CD14-positive monocyte (primary cell): Measurements from ENCODE around the gene TRAPPC10. TPM values are rescaled to one million over a fixed set of nuclear protein-coding genes. Genes with fewer than 3 reads are reported as not detected.

Source experiments
- DNase-seq, 3 donors: peaks; one replicate each; pipeline ENCODE4 v3.0.0-alpha.2; 2011 to 2022
- H2AFZ ChIP-seq: 2 replicates; pipeline ENCODE4 v1.6.0; 2012; ENCODE audit warnings: mild to moderate bottlenecking, low read depth, low read length, inconsistent platforms; ENCODE audit not compliant: insufficient read depth, poor library complexity, severe bottlenecking
- H3K27ac ChIP-seq, 2 donors: 1 replicate in 1 of 2; 2 replicates in 1 of 2; pipeline ENCODE4 v1.5.1; 2012 to 2013; ENCODE audit warnings: low read length in 2 of 2, control low read depth in 1 of 2, inconsistent platforms in 1 of 2, low read depth in 1 of 2, mild to moderate bottlenecking in 1 of 2
- H3K27me3 ChIP-seq, 2 donors: one replicate each; pipeline versions ENCODE4 v1.6.0 to v1.6.1; 2011 to 2013; ENCODE audit warnings: low read length in 2 of 2; ENCODE audit not compliant: control insufficient read depth in 2 of 2, insufficient read depth in 2 of 2
- H3K36me3 ChIP-seq, 2 donors: replicated peaks in 1 of 2; 1 replicate in 1 of 2; 2 replicates in 1 of 2; pipeline versions ENCODE4 v1.5.1 to v1.6.1; 2012 to 2013; ENCODE audit warnings: low read length in 2 of 2, control low read depth in 1 of 2, inconsistent platforms in 1 of 2, mild to moderate bottlenecking in 1 of 2; ENCODE audit not compliant: insufficient read depth in 2 of 2, control insufficient read depth in 1 of 2
- H3K4me1 ChIP-seq, 2 donors: 1 replicate in 1 of 2; 2 replicates in 1 of 2; pipeline versions ENCODE4 v1.5.1 to v1.6.1; 2012 to 2013; ENCODE audit warnings: low read length in 2 of 2, control low read depth in 1 of 2, inconsistent platforms in 1 of 2, mild to moderate bottlenecking in 1 of 2, moderate library complexity in 1 of 2; ENCODE audit not compliant: insufficient read depth in 2 of 2, control insufficient read depth in 1 of 2
- H3K4me2 ChIP-seq: replicated peaks from 2 replicates; pipeline ENCODE3; 2012; ENCODE audit warnings: low read length, moderate library complexity, mild to moderate bottlenecking; ENCODE audit not compliant: poor library complexity, severe bottlenecking; ENCODE audit errors: extremely low read depth
- H3K4me3 ChIP-seq, 3 experiments: fragments of 200-600 bp in 1 of 3; sonication (generic) in 1 of 3; replicated peaks in 1 of 3; 1 replicate in 2 of 3; 2 replicates in 1 of 3; pipeline ENCODE4 v1.5.1; 2011 to 2013; ENCODE audit warnings: low read length in 3 of 3, mild to moderate bottlenecking in 3 of 3, control low read depth in 2 of 3, low read depth in 2 of 3, inconsistent platforms in 1 of 3, moderate library complexity in 1 of 3
- H3K79me2 ChIP-seq: 2 replicates; pipeline ENCODE4 v1.6.0; 2012; ENCODE audit warnings: mild to moderate bottlenecking, control low read depth, inconsistent platforms, low read length, moderate library complexity; ENCODE audit not compliant: insufficient read depth
- H3K9ac ChIP-seq: 2 replicates; pipeline ENCODE4 v1.6.0; 2017; ENCODE audit warnings: low read length, mild to moderate bottlenecking; ENCODE audit not compliant: insufficient read depth, poor library complexity, severe bottlenecking
- H3K9me3 ChIP-seq, 2 donors: replicated peaks in 1 of 2; 1 replicate in 1 of 2; 2 replicates in 1 of 2; pipeline versions ENCODE4 v1.5.1 to v1.6.1; 2012 to 2013; ENCODE audit warnings: low read length in 2 of 2, control low read depth in 1 of 2; ENCODE audit not compliant: control insufficient read depth in 1 of 2, insufficient read depth in 1 of 2
- H4K20me1 ChIP-seq: 2 replicates; pipeline ENCODE4 v1.6.0; 2012; ENCODE audit warnings: mild to moderate bottlenecking, low read length, control low read depth, moderate library complexity; ENCODE audit not compliant: insufficient read depth
- H3K27ac Mint-ChIP-seq, 7 donors: one replicate each; pipeline ENCODE4 v1.8.0; 2020; ENCODE audit warnings: mild to moderate bottlenecking in 7 of 7, mixed read lengths in 7 of 7, moderate library complexity in 6 of 7, inconsistent platforms in 2 of 7
- H3K27me3 Mint-ChIP-seq, 3 donors: one replicate each; pipeline ENCODE4 v1.8.0; 2021 to 2022; ENCODE audit warnings: low read depth in 3 of 3, mild to moderate bottlenecking in 3 of 3, mixed read lengths in 3 of 3, moderate library complexity in 3 of 3, inconsistent platforms in 1 of 3
- H3K36me3 Mint-ChIP-seq, 2 donors: one replicate each; pipeline ENCODE4 v1.8.0; 2020; ENCODE audit warnings: mixed read lengths in 2 of 2, inconsistent platforms in 1 of 2, mild to moderate bottlenecking in 1 of 2
- H3K4me1 Mint-ChIP-seq: one replicate; pipeline ENCODE4 v1.8.0; 2020; ENCODE audit warnings: mild to moderate bottlenecking, mixed read lengths
- H3K4me3 Mint-ChIP-seq, 2 donors: one replicate each; pipeline ENCODE4 v1.8.0; 2020; ENCODE audit warnings: mild to moderate bottlenecking in 2 of 2, mixed read lengths in 2 of 2, moderate library complexity in 1 of 2
- H3K9me3 Mint-ChIP-seq, 7 donors: one replicate each; pipeline ENCODE4 v1.8.0; 2020 to 2022; ENCODE audit warnings: mixed read lengths in 7 of 7, mild to moderate bottlenecking in 6 of 7, moderate library complexity in 6 of 7, inconsistent platforms in 2 of 7
- WGBS: methylation state at CpG from one replicate; pipeline ENCODE4 v1.1.5; 2013; ENCODE audit warnings: missing lambda C conversion rate; ENCODE audit not compliant: insufficient coverage; 5-methylcytosine and 5-hydroxymethylcytosine counted together
- intact Hi-C, 2 donors: fragments of 100-400 bp; cut with micrococcal nuclease; formaldehyde crosslinking; loops; one replicate each; pipeline versions ENCODE4 v1.15.0 to v1.15.1; 2023
- polyA plus RNA-seq, 3 donors: library from polyadenylated mRNA; depleted of rRNA in 1 of 3; unstranded in 2 of 3; stranded (reverse) in 1 of 3; fragments of 300-500 nt in 2 of 3; fragments of >200 nt in 1 of 3; fragmentation: Illumina TruSeq in 2 of 3; gene quantifications; 1 replicate in 2 of 3; 2 replicates in 1 of 3; pipeline ENCODE4 v1.2.3, GENCODE V29; 2012 to 2021
- TF ChIP-seq, protein P1 (sequence below): fragments of 200-600 bp; IDR thresholded peaks from one replicate; pipeline ENCODE4 v1.8.0; 2022; ENCODE audit warnings: antibody characterized with exemption, mild to moderate bottlenecking

Gene TRAPPC10
- polyA plus RNA-seq, 3 donors = 5.9 to 40.6 (median 8.6) TPM

DNA sequence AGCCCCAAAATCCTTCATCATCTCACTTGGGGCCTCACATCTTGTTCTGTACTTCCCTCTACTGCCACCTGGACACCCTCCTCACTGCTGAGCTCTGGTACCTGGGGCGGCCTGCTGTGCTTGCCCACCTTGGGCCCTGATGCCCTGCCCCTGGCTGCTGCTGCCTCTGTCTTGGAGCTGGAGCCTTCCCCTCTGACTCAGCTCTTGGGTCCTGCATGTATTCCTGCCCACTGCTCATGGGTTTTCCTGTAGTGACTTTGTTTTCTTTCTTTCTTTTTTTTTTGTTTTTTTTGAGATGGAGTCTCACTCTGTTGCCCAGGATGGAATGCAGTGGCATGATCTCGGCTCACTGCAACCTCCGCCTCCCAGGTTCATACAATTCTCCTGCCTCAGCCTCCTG lies 37.5 kb downstream of the TRAPPC10 start:
- peaks cover 67 to 82% of the 10 kb centered on the region in 2 donors for H3K36me3 Mint-ChIP-seq

DNA sequence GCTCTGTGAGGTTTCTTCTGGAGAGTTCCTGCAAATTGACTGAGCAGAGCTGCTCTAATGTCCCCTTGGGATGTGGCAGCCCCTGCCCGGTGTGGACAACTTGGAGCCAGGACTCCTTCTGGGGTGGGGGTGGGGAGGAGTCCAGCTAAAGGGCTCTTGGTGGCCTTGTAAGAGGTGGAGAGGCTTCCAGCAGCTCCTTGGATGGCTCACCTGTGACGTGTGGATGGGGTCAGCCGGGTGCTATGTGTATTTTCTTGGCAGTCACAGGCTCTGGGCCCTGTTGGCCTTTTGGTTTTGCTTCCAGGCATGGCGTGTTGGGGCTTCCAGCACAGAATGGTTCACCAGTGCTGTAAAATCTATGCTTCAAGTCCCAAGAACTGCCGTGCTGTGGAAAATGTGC lies 38.2 kb downstream of the TRAPPC10 start:
- H3K36me3 ChIP-seq = peaks cover 67 to 97% of the 10 kb centered on the region in 2 donors
- peaks cover 0 to 2% (median 0%) of the 10 kb centered on the region in 7 donors for H3K9me3 Mint-ChIP-seq
- 96% methylated on average over 5 of the region's 5 CpGs for WGBS

More for the DNA sequence above, 37.5 kb downstream of the TRAPPC10 start:
- Histone ChIP-seq H3K4me1 (no peaks in the 10 kb centered on the region), H3K36me3 (peaks cover 60 to 97% of the 10 kb centered on the region in 2 donors), H4K20me1 (peaks cover 99% of the 10 kb centered on the region), H3K9ac (no peak overlapping the region), H3K4me3 (no peak overlapping the region), H3K9me3 (no peaks in the 10 kb centered on the region), H3K27ac (peak overlapping the region in 1 of 2 donors; percentile 28), H2AFZ (no peak overlapping the region), H3K27me3 (no peaks in the 10 kb centered on the region), H3K79me2 (peaks cover 78% of the 10 kb centered on the region), H3K4me2 (no peak overlapping the region)
- TF ChIP-seq, protein P1, sequence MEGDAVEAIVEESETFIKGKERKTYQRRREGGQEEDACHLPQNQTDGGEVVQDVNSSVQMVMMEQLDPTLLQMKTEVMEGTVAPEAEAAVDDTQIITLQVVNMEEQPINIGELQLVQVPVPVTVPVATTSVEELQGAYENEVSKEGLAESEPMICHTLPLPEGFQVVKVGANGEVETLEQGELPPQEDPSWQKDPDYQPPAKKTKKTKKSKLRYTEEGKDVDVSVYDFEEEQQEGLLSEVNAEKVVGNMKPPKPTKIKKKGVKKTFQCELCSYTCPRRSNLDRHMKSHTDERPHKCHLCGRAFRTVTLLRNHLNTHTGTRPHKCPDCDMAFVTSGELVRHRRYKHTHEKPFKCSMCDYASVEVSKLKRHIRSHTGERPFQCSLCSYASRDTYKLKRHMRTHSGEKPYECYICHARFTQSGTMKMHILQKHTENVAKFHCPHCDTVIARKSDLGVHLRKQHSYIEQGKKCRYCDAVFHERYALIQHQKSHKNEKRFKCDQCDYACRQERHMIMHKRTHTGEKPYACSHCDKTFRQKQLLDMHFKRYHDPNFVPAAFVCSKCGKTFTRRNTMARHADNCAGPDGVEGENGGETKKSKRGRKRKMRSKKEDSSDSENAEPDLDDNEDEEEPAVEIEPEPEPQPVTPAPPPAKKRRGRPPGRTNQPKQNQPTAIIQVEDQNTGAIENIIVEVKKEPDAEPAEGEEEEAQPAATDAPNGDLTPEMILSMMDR = no peak
- 100% methylated on average over 1 of the region's 3 CpGs for WGBS
- DNase-seq = no peak
- no peak overlapping the region for H3K4me3 Mint-ChIP-seq
- intact Hi-C loops = no loop called here
- H3K27me3 Mint-ChIP-seq = peaks cover 0 to 1% (median 0%) of the 10 kb centered on the region in 3 donors
- H3K27ac Mint-ChIP-seq = peak overlapping the region in 4 of 7 donors; percentile 26 to 61 (median 54)
- H3K9me3 Mint-ChIP-seq = peaks cover 0 to 2% (median 0%) of the 10 kb centered on the region in 7 donors
- no peaks in the 10 kb centered on the region for H3K4me1 Mint-ChIP-seq

More for the DNA sequence above, 38.2 kb downstream of the TRAPPC10 start:
- Mint-ChIP-seq H3K4me1 (no peaks in the 10 kb centered on the region), H3K27me3 (peaks cover 0 to 1% (median 0%) of the 10 kb centered on the region in 3 donors), H3K27ac (peak overlapping the region in 1 of 7 donors; percentile 37), H3K36me3 (peaks cover 68 to 83% of the 10 kb centered on the region in 2 donors), H3K4me3 (no peak overlapping the region)
- no peak overlapping the region for H3K4me3 ChIP-seq
- no peak overlapping the region for H3K27ac ChIP-seq
- no peaks in the 10 kb centered on the region for H3K27me3 ChIP-seq
- no peak overlapping the region for H2AFZ ChIP-seq
- no peaks in the 10 kb centered on the region for H3K4me1 ChIP-seq
- no peak for DNase-seq
- H4K20me1 ChIP-seq = peaks cover 99% of the 10 kb centered on the region
- no peak overlapping the region for H3K4me2 ChIP-seq
- intact Hi-C loops = no loop called here
- H3K9ac ChIP-seq = no peak overlapping the region
- peaks cover 74% of the 10 kb centered on the region for H3K79me2 ChIP-seq
- TF ChIP-seq, protein P1 = no peak
- H3K9me3 ChIP-seq = no peaks in the 10 kb centered on the region
